ENCODE data around the gene ISCU.

The ISCU gene

DNA sequence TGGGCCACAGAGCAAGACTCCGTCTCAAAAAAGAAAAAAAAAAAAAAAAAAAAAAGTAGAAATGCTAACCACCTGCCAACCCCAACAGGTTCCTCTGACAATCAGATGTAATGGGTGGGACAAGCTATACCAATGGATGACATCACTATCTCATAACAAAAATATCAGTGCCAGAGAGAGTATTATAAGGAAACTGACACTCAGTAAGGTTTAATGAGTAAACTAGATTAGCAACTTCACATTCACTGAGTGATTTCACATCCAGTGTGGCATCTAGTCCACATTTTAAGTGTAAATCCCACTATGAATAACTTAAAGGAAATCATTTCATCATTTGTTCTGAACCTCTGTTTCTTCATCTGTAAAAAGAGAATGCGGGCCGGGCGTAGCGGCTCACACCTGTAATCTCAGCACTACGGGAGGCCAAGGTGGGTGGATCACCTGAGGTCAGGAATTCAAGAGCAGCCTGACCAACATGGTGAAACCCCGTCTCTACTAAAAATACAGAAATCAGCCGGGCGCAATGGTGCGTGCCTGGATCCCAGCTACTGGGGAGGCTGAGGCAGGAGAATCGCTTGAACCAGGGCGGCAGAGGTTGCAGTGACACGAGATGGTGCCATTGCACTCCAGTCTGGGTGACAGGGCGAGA is 3.3 kb upstream of the ISCU start:
- TF ChIP-seq, protein P1, sequence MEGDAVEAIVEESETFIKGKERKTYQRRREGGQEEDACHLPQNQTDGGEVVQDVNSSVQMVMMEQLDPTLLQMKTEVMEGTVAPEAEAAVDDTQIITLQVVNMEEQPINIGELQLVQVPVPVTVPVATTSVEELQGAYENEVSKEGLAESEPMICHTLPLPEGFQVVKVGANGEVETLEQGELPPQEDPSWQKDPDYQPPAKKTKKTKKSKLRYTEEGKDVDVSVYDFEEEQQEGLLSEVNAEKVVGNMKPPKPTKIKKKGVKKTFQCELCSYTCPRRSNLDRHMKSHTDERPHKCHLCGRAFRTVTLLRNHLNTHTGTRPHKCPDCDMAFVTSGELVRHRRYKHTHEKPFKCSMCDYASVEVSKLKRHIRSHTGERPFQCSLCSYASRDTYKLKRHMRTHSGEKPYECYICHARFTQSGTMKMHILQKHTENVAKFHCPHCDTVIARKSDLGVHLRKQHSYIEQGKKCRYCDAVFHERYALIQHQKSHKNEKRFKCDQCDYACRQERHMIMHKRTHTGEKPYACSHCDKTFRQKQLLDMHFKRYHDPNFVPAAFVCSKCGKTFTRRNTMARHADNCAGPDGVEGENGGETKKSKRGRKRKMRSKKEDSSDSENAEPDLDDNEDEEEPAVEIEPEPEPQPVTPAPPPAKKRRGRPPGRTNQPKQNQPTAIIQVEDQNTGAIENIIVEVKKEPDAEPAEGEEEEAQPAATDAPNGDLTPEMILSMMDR (IDR thresholded peaks at IDR 0.05; ENCODE audit: control insufficient read depth, extremely low read depth, insufficient read depth), result no peak
- peak overlapping the region; percentile 63 for H3K4me3 ChIP-seq (ENCODE audit: low read depth, low read length)
- DNase-seq (ENCODE audit: low read depth), result no peak

DNA sequence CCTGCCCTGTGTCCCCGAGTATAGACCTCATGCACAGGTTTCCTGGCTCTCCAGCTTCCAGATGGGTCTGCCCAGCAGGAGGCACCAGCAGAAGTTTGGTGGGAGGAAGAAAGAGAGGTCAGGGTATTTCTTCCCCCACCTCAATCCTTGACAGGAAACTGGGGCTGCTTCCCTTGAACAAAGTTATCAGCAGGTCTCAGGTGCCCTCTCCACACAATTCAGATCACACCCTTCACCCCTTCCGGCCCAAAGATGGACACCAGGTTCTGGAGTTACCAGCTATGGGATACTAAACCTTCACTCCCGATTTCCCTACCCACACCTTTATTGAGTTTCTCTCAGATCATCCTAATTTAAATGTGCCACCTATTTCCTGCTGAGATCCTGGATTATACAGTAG is 2.6 kb upstream of the ISCU start:
- peak overlapping the region; percentile 63 for H3K4me3 ChIP-seq (ENCODE audit: low read depth, low read length)
- DNase-seq (ENCODE audit: low read depth), result no peak
- TF ChIP-seq, protein P1 (IDR thresholded peaks at IDR 0.05; ENCODE audit: control insufficient read depth, extremely low read depth, insufficient read depth), result no peak

DNA sequence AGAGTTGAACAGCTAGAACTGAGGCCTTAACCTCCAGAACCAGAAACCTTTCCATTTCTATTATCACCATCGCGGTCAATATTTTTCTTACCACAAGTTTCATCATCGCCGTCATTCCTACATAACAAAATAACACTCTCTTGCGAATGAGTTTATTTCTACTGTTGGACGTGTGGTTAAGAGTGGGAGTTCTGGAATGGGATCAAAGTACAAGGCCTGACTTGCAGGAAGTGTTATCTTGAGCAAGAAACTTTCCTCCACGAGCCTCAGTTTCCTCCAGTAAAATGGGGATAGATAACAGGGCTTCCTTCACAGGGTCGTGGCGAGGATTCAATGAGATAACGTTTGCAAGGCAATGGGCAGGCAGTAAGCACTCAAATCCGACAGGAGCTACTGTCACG is 2.1 kb upstream of the ISCU start:
- DNase-seq (ENCODE audit: low read depth), result no peak
- TF ChIP-seq, protein P1 (IDR thresholded peaks at IDR 0.05; ENCODE audit: control insufficient read depth, extremely low read depth, insufficient read depth), result no peak
- H3K4me3 ChIP-seq (ENCODE audit: low read depth, low read length), result peak overlapping the region; percentile 63

DNA sequence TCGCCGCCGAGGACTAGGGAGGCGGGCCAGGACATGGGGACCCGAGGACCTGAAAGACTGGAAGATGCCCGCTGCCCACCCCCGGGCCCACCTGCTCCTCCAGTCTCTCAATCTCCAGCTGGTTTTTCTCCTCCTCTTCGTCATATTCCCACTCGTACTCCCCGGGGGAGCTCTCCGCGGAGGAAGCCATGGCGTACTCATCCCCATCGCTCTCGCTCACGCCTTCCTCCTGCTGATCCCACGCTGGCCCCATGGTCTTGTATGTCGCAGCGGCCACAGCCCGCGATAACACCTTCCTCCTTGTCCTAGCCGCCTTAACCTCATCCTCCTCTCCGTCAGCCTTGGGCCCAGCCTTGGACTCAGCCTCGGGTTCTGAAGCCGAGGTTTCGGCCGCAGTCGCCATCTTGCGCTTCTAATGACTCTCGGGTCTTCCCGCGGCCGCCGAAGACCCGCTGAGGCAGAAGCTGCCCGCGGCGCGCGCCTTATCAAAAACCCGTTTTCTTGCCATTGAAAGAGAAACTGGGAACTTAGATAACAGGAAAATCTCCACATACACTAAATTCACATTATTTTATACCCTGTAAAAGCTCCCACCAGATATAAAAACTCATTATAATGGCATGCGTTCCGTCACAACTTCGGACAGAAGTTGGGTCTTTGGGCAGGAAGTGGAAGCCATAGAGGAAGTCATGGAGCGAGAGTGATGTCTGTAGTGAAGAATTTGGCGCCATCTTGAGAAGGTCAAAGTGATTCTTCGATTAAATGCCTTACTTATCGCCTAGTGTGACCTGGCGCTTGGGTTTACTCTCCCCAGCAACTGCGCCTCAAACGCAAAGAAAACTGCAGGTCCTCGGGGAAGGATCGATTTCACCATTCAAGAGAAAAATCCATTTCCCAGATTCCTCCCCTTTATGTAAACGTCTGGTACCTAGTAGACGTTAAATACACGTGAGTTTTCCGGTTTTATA is 1.4 kb upstream of the ISCU start, which contains the start of gene SART3:
Gene SART3, minus strand, starts transcription at position 422 of the 968 bp plus-strand sequence. Its CDS starts 19 bp downstream, at position 403.
- peak; percentile 77 for DNase-seq (ENCODE audit: low read depth)

DNA sequence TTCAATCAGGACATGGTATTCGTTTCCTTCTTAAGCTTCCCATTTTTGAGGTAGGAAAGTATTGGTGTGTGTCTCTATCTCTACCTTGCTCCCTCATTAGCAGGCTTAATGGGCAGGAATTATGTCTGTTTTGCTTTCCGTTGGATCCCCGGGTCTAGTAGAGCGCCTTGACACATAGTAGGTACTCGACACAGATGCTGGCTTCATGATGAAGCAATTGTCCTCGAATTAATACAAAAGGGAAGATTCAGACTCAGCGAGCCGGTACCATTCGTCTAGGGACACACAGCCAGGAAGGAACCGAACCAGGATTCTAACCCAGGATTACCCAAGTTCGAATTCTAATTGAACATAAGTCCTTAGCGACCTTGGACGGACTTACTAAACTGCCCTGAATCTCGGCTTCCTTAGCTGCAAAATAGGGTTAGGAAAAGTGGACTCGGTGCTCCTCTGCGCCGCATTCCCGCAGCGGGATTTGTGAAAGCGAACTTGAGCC is 496 bp upstream of the ISCU start:
- TF ChIP-seq, protein P1 (IDR thresholded peaks at IDR 0.05; ENCODE audit: control insufficient read depth, extremely low read depth, insufficient read depth), result no peak
- peak overlapping the region; percentile 63 for H3K4me3 ChIP-seq (ENCODE audit: low read depth, low read length)
- no peak for DNase-seq (ENCODE audit: low read depth)

More for the DNA sequence above, 1.4 kb upstream of the ISCU start, which contains the start of gene SART3:
- peak within 1 kb of the TSS; percentile 63 for H3K4me3 ChIP-seq (ENCODE audit: low read depth, low read length)
- TF ChIP-seq, protein P1 (IDR thresholded peaks at IDR 0.05; ENCODE audit: control insufficient read depth, extremely low read depth, insufficient read depth), result no peak

DNA sequence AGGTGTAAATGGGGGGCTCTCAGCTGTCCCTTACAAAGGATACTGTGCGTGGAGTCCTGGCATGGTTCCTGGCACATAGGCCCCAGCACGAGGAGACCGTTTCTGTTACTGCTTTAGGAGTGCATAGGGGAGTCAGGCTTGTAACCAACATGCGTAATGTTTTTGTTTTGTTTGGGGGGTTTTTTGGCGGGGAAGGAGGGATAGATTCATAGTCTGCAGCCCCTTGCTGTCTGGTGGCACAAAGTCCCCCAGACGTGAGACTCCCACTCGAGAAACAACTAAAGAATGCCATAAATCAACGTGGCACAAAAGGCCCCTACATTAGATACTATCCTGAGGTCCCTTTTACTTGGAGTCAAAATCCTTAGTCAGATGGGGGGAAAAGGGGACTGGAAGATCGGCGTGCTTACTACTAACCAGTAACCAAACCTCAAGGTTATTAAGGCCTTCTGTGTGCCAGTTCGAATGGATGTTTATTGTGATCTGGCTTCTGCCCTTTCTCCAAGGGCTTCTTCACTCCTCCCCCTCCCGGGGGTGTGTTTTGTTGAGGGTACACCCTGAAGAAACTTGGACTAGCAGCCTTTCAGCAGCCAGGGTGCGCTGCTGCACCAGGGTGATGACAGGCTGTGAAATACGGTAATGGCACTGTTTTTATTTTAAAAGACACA is 874 bp downstream of the ISCU start:
- peak; percentile 63 for DNase-seq (ENCODE audit: low read depth)
- H3K4me3 ChIP-seq (ENCODE audit: low read depth, low read length), result peak overlapping the region; percentile 63
- TF ChIP-seq, protein P1 (IDR thresholded peaks at IDR 0.05; ENCODE audit: control insufficient read depth, extremely low read depth, insufficient read depth), result peak; percentile 94

Measured in LNCaP clone FGC (cell line).